Measurements from ENCODE around the gene NUP188.

NUP188 gene

GRCh38 chr9:129036241-129036922 lies 88.9 kb downstream of the NUP188 start, which contains the start of gene MIGA2 (continued):
- TF ChIP-seq, protein P1, sequence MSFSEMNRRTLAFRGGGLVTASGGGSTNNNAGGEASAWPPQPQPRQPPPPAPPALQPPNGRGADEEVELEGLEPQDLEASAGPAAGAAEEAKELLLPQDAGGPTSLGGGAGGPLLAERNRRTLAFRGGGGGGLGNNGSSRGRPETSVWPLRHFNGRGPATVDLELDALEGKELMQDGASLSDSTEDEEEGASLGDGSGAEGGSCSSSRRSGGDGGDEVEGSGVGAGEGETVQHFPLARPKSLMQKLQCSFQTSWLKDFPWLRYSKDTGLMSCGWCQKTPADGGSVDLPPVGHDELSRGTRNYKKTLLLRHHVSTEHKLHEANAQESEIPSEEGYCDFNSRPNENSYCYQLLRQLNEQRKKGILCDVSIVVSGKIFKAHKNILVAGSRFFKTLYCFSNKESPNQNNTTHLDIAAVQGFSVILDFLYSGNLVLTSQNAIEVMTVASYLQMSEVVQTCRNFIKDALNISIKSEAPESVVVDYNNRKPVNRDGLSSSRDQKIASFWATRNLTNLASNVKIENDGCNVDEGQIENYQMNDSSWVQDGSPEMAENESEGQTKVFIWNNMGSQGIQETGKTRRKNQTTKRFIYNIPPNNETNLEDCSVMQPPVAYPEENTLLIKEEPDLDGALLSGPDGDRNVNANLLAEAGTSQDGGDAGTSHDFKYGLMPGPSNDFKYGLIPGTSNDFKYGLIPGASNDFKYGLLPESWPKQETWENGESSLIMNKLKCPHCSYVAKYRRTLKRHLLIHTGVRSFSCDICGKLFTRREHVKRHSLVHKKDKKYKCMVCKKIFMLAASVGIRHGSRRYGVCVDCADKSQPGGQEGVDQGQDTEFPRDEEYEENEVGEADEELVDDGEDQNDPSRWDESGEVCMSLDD (tag by site-specific recombination; IDR thresholded peaks at IDR 0.05), result no peak
- TF ChIP-seq YY2 (tag by site-specific recombination; IDR thresholded peaks at IDR 0.05) (peak; percentile 90), ZNF366 (tag by site-specific recombination; conservative IDR thresholded peaks at IDR 0.05) (peak; percentile 93), ZNF146 (tag by site-specific recombination; IDR thresholded peaks at IDR 0.05) (0 out of 2 replicates have a peak, but pooled peaks have one; percentile 28), ZNF335 (tag by site-specific recombination; conservative IDR thresholded peaks at IDR 0.05) (peak; percentile 72; the same call in 1 of the 2 replicates), ZNF23 (tag by site-specific recombination; IDR thresholded peaks at IDR 0.05; ENCODE audit: borderline replicate concordance) (no peak), ZNF513 (tag by site-specific recombination; IDR thresholded peaks at IDR 0.05) (no peak), ZNF24 (tag by site-specific recombination; IDR thresholded peaks at IDR 0.05) (peak; percentile 67; the same call in 1 of the 2 replicates), ZNF548 (tag by site-specific recombination; IDR thresholded peaks at IDR 0.05) (no peak), BCL11A (tag by site-specific recombination; IDR thresholded peaks at IDR 0.05; ENCODE audit: low read depth) (peak; percentile 81; the same call in 1 of the 2 replicates), ZNF223 (tag by site-specific recombination; IDR thresholded peaks at IDR 0.05) (no peak), KLF16 (tag by site-specific recombination; IDR thresholded peaks at IDR 0.05) (peak; percentile 84), OSR2 (tag by site-specific recombination; IDR thresholded peaks at IDR 0.05) (peak; percentile 28; the same call in 1 of the 2 replicates), ZSCAN23 (tag by site-specific recombination; IDR thresholded peaks at IDR 0.05) (peak; percentile 52; the same call in 1 of the 2 replicates), ZNF76 (tag by site-specific recombination; IDR thresholded peaks at IDR 0.05; ENCODE audit: borderline replicate concordance, low read depth) (peak; percentile 62; the same call in 1 of the 2 replicates), ZBTB20 (tag by site-specific recombination; IDR thresholded peaks at IDR 0.05) (peak; percentile 99), ZNF488 (tag by site-specific recombination; IDR thresholded peaks at IDR 0.05) (0 out of 2 replicates have a peak, but pooled peaks have one; percentile 31), PRDM4 (tag by site-specific recombination; IDR thresholded peaks at IDR 0.05) (peak; percentile 8; the same call in 1 of the 2 replicates)
- TF ChIP-seq, protein P2, sequence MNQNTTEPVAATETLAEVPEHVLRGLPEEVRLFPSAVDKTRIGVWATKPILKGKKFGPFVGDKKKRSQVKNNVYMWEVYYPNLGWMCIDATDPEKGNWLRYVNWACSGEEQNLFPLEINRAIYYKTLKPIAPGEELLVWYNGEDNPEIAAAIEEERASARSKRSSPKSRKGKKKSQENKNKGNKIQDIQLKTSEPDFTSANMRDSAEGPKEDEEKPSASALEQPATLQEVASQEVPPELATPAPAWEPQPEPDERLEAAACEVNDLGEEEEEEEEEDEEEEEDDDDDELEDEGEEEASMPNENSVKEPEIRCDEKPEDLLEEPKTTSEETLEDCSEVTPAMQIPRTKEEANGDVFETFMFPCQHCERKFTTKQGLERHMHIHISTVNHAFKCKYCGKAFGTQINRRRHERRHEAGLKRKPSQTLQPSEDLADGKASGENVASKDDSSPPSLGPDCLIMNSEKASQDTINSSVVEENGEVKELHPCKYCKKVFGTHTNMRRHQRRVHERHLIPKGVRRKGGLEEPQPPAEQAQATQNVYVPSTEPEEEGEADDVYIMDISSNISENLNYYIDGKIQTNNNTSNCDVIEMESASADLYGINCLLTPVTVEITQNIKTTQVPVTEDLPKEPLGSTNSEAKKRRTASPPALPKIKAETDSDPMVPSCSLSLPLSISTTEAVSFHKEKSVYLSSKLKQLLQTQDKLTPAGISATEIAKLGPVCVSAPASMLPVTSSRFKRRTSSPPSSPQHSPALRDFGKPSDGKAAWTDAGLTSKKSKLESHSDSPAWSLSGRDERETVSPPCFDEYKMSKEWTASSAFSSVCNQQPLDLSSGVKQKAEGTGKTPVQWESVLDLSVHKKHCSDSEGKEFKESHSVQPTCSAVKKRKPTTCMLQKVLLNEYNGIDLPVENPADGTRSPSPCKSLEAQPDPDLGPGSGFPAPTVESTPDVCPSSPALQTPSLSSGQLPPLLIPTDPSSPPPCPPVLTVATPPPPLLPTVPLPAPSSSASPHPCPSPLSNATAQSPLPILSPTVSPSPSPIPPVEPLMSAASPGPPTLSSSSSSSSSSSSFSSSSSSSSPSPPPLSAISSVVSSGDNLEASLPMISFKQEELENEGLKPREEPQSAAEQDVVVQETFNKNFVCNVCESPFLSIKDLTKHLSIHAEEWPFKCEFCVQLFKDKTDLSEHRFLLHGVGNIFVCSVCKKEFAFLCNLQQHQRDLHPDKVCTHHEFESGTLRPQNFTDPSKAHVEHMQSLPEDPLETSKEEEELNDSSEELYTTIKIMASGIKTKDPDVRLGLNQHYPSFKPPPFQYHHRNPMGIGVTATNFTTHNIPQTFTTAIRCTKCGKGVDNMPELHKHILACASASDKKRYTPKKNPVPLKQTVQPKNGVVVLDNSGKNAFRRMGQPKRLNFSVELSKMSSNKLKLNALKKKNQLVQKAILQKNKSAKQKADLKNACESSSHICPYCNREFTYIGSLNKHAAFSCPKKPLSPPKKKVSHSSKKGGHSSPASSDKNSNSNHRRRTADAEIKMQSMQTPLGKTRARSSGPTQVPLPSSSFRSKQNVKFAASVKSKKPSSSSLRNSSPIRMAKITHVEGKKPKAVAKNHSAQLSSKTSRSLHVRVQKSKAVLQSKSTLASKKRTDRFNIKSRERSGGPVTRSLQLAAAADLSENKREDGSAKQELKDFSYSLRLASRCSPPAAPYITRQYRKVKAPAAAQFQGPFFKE (tag by site-specific recombination; IDR thresholded peaks at IDR 0.05; ENCODE audit: borderline replicate concordance), result no peak
- TF ChIP-seq, protein P3, sequence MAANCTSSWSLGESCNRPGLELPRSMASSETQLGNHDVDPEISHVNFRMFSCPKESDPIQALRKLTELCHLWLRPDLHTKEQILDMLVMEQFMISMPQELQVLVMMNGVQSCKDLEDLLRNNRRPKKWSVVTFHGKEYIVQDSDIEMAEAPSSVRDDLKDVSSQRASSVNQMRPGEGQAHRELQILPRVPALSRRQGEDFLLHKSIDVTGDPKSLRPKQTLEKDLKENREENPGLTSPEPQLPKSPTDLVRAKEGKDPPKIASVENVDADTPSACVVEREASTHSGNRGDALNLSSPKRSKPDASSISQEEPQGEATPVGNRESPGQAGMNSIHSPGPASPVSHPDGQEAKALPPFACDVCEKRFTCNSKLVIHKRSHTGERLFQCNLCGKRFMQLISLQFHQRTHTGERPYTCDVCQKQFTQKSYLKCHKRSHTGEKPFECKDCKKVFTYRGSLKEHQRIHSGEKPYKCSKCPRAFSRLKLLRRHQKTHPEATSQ (tag by site-specific recombination; IDR thresholded peaks at IDR 0.05), result no peak
- TF ChIP-seq, protein P4, sequence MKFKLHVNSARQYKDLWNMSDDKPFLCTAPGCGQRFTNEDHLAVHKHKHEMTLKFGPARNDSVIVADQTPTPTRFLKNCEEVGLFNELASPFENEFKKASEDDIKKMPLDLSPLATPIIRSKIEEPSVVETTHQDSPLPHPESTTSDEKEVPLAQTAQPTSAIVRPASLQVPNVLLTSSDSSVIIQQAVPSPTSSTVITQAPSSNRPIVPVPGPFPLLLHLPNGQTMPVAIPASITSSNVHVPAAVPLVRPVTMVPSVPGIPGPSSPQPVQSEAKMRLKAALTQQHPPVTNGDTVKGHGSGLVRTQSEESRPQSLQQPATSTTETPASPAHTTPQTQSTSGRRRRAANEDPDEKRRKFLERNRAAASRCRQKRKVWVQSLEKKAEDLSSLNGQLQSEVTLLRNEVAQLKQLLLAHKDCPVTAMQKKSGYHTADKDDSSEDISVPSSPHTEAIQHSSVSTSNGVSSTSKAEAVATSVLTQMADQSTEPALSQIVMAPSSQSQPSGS (tag by site-specific recombination; IDR thresholded peaks at IDR 0.05; ENCODE audit: low read depth), result no peak

Data from HEK293 (cell line).